ENCODE results near the gene NSMCE4A. TPM values are rescaled to one million over a fixed set of nuclear protein-coding genes. Genes with fewer than 3 reads are reported as not detected.
"Not testable (repeated sequence)": the region's sequence is repeated elsewhere in the genome, so short reads cannot be mapped to it uniquely, and the experiment has no call there.

The NSMCE4A gene
- total and polyA plus RNA-seq, 9 of the 15 experiments (the other 6 are each of a cell fraction or from before 2014, with no cell fraction given) = 8.4 to 88.5 (median 46.4) TPM

GRCh38 chr10:121929585-121930267, 45.3 kb downstream of the NSMCE4A start:
- CTCF ChIA-PET (ENCODE audit: low intra/inter-chr PET ratio); H3K4me3 ChIP-seq; H3K36me3 ChIP-seq (ENCODE audit: control insufficient read depth, insufficient read depth, low read length); FAIRE-seq; ATAC-seq; H3K9me1 ChIP-seq (ENCODE audit: control insufficient read depth, insufficient read depth, low read length); H3K9me3 ChIP-seq (replicated peaks; ENCODE audit: control insufficient read depth, insufficient read depth, low read depth, low read length); H4K20me1 ChIP-seq (replicated peaks; ENCODE audit: control insufficient read depth, insufficient read depth, low read length); H3K27ac ChIP-seq (ENCODE audit: extremely low read depth, low read depth, low read length); POLR2A ChIA-PET; BruUV-seq (replicated peaks); DNase-seq (ENCODE audit: extremely low read depth in 1 of 4, low spot score in 3 of 4); intact Hi-C loops (cut with micrococcal nuclease); H3K9ac ChIP-seq (ENCODE audit: insufficient read depth in 1 of 2, low read depth in 2 of 2, low read length in 2 of 2); in situ Hi-C loops (cut with MboI); H2AFZ ChIP-seq (ENCODE audit: low read depth, low read length); H3K27me3 ChIP-seq (ENCODE audit: control insufficient read depth in 2 of 2, insufficient read depth in 2 of 2, low read length in 2 of 2); H3K4me2 ChIP-seq (ENCODE audit: insufficient read depth, low read length): not testable (repeated sequence)
- Histone ChIP-seq H3K4me1 (replicated peaks in 1 of 2; ENCODE audit: control insufficient read depth in 2 of 2, insufficient read depth in 2 of 2, low read length in 2 of 2) (peaks cover 0 to 10% of the 10 kb centered on the region in 2 experiments; a peak in 3 of 5 replicates), H3K79me2 (ENCODE audit: control insufficient read depth, insufficient read depth, low read length) (peaks cover 31% of the 10 kb centered on the region)
- 55% methylated on average over 9 of the region's 14 CpGs for WGBS (ENCODE audit: insufficient coverage, low coverage, missing lambda C conversion rate)
- TF ChIP-seq C11orf30 (IDR thresholded peaks at IDR 0.05; ENCODE audit: low read depth) (peak; percentile 34; the same call in 1 of the 2 replicates), ZNF316 (IDR thresholded peaks at IDR 0.05) (peak; percentile 67), CBFA2T3 (IDR thresholded peaks at IDR 0.05) (peak; percentile 13; the same call in 1 of the 2 replicates)

- Histone ChIP-seq H3K9me3 (replicated peaks; ENCODE audit: control insufficient read depth, insufficient read depth, low read depth, low read length) (no peaks in the 10 kb centered on the region), H4K20me1 (replicated peaks; ENCODE audit: control insufficient read depth, insufficient read depth, low read length) (no peaks in the 10 kb centered on the region), H3K27ac (ENCODE audit: extremely low read depth, low read depth, low read length) (peak overlapping the region; percentile 94), H3K79me2 (ENCODE audit: control insufficient read depth, insufficient read depth, low read length) (peaks cover 31% of the 10 kb centered on the region), H3K9me1 (ENCODE audit: control insufficient read depth, insufficient read depth, low read length) (no peaks in the 10 kb centered on the region), H3K9ac (ENCODE audit: insufficient read depth in 1 of 2, low read depth in 2 of 2, low read length in 2 of 2) (peak overlapping the region; percentile 91 to 99), H3K4me2 (ENCODE audit: insufficient read depth, low read length) (peak overlapping the region; percentile 81), H3K27me3 (ENCODE audit: control insufficient read depth in 2 of 2, insufficient read depth in 2 of 2, low read length in 2 of 2) (no peaks in the 10 kb centered on the region), H3K4me1 (replicated peaks in 1 of 2; ENCODE audit: control insufficient read depth in 2 of 2, insufficient read depth in 2 of 2, low read length in 2 of 2) (peaks cover 0 to 10% of the 10 kb centered on the region in 2 experiments; a peak in 3 of 5 replicates), H3K36me3 (ENCODE audit: control insufficient read depth, insufficient read depth, low read length) (no peaks in the 10 kb centered on the region), H3K4me3 (peak overlapping the region; percentile 80), H2AFZ (ENCODE audit: low read depth, low read length) (peak overlapping the region; percentile 94)
- POLR2A ChIA-PET = interaction anchor here (0.6 to 2.3 kb wide), 5 partner anchors 11 to 205 kb away, joined by 3 to 9 read pairs (median 4); no protein-coding TSS in a partner anchor
- in situ Hi-C loops (cut with MboI) = no loop called here
- 3% methylated on average over 9 of the region's 20 CpGs for WGBS (ENCODE audit: insufficient coverage, low coverage, missing lambda C conversion rate)
- FAIRE-seq (no peak), ATAC-seq (no peak; the same call in 2 of the 3 replicates), DNase-seq (ENCODE audit: extremely low read depth in 1 of 4, low spot score in 3 of 4) (no peak)
- CTCF ChIA-PET (ENCODE audit: low intra/inter-chr PET ratio) = no interaction called here
- BruUV-seq (replicated peaks) = TSS peak; percentile 90
- intact Hi-C loops (cut with micrococcal nuclease) = no loop called here
- TF ChIP-seq SMAD1 (IDR thresholded peaks at IDR 0.05; ENCODE audit: low read depth, low read length, partially characterized antibody) (no peak), EGR1 (conservative IDR thresholded peaks at IDR 0.05) (peak; percentile 41; the same call in 1 of the 2 replicates), PHF20 (IDR thresholded peaks at IDR 0.05; ENCODE audit: partially characterized antibody) (peak; percentile 12), ZKSCAN3 (CRISPR knock-in tag; IDR thresholded peaks at IDR 0.05) (no peak), TEAD1 (CRISPR knock-in tag; IDR thresholded peaks at IDR 0.05) (0 out of 4 replicates have a peak, but pooled peaks of 1 of the 2 experiments have one; percentile 55), KDM1A (IDR thresholded peaks at IDR 0.05) (peak; percentile 62 to 80), CHD4 (IDR thresholded peaks at IDR 0.05; ENCODE audit: insufficient read depth, insufficient replicate concordance, low read depth, low read length, poor library complexity, severe bottlenecking) (peak; percentile 82), ETV1 (tag; conservative IDR thresholded peaks at IDR 0.05; ENCODE audit: low read depth) (peak; percentile 20; the same call in 1 of the 2 replicates), GTF2E2 (tag; IDR thresholded peaks at IDR 0.05) (0 out of 2 replicates have a peak, but pooled peaks have one; percentile 40), RCOR1 (IDR thresholded peaks at IDR 0.05; ENCODE audit: borderline replicate concordance in 1 of 2, low read depth in 2 of 2, low read length in 2 of 2) (peak in 1 of 2 experiments; percentile 57; a peak in 2 of 4 replicates), CBFA2T2 (conservative IDR thresholded peaks at IDR 0.05) (no peak), ADNP (tag; IDR thresholded peaks at IDR 0.05) (peak; percentile 64), SETDB1 (IDR thresholded peaks at IDR 0.05; ENCODE audit: low read length) (no peak), CREM (IDR thresholded peaks at IDR 0.05; ENCODE audit: low read depth) (no peak), SMARCA5 (IDR thresholded peaks at IDR 0.05) (peak; percentile 62; the same call in 1 of the 2 replicates)
Measured at GRCh38 chr10:121928528-121928884, 46.5 kb downstream of the NSMCE4A start.

Data from K562 (cell line).